ENCODE results near the gene HSPB7.

HSPB7 gene

GRCh38 chr1:15974855-15975254 is 43.0 kb downstream of the HSPB7 start:
- TF ChIP-seq CTCF (IDR thresholded peaks at IDR 0.05; ENCODE audit: borderline replicate concordance, control extremely low read depth, extremely low read depth, insufficient read depth, missing control alignments) = no peak
- in situ Hi-C loops (cut with MboI; ENCODE audit: low sequenced_read_pairs, unreplicated experiment) = loop anchor here (25.0 kb wide), 1 partner anchor 163 kb away; the partner anchor contains the start of gene UQCRHL
- peak; percentile 64 for DNase-seq (ENCODE audit: low spot score)

- no peak for DNase-seq (ENCODE audit: low spot score)
- TF ChIP-seq CTCF (IDR thresholded peaks at IDR 0.05; ENCODE audit: borderline replicate concordance, control extremely low read depth, extremely low read depth, insufficient read depth, missing control alignments) = no peak
- in situ Hi-C loops (cut with MboI; ENCODE audit: low sequenced_read_pairs, unreplicated experiment) = no loop called here
Observed at GRCh38 chr1:15973772-15974171, 44.1 kb downstream of the HSPB7 start.

- no peak for TF ChIP-seq CTCF (IDR thresholded peaks at IDR 0.05; ENCODE audit: borderline replicate concordance, control extremely low read depth, extremely low read depth, insufficient read depth, missing control alignments)
- in situ Hi-C loops (cut with MboI; ENCODE audit: low sequenced_read_pairs, unreplicated experiment) = no loop called here
- DNase-seq (ENCODE audit: low spot score) = no peak
Observed at GRCh38 chr1:15972409-15972808, 45.4 kb downstream of the HSPB7 start.

DNA sequence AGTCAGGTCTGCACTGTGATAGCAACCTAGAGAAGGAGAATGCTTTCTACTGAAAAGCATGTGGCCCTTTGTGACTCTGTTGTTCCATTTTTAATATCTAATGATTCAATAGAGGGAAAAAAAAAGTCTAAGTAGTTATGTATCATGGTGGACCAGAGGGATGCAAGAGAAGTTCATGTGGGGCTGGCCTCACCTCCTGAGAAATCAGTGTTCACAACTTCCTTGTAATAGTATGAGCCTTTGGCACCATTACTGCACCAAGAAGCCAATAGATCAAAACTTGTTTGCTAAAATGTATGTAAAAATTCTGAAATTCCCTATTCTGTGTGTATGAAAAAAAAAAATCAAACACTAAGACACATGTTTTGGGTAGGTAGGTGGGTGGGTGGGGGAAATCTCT is 46.9 kb downstream of the HSPB7 start:
- no peak for TF ChIP-seq CTCF (IDR thresholded peaks at IDR 0.05; ENCODE audit: borderline replicate concordance, control extremely low read depth, extremely low read depth, insufficient read depth, missing control alignments)
- in situ Hi-C loops (cut with MboI; ENCODE audit: low sequenced_read_pairs, unreplicated experiment) = no loop called here
- DNase-seq (ENCODE audit: low spot score) = no peak

DNA sequence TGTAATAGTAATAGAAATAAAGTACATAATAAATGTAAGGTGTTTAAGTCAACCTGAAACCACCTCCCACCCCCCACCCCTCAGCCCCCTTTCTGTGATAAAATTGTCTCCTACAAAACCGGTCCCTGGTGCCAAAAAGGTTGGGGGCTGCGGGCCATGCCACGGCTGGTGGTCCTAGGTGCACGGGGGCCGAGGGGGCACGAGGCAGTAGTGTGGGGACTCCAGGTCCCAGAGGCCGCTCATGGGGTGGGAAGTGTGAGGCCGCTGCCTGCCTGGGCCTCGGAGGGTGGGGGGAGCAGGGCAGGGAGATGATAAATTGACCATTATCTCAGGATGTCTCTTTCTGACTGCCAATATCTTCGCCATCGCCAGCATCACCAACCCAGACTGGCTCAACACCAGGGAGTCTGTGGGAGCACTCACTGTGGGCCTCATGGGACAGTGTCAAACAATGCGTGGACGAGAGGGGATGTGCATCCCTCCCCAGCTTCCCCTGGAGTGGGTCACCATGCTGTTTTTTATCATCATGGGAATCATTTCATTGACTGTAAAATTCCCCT is 48.4 kb downstream of the HSPB7 start:
- in situ Hi-C loops (cut with MboI; ENCODE audit: low sequenced_read_pairs, unreplicated experiment) = no loop called here
- TF ChIP-seq CTCF (IDR thresholded peaks at IDR 0.05; ENCODE audit: borderline replicate concordance, control extremely low read depth, extremely low read depth, insufficient read depth, missing control alignments) = no peak
- no peak for DNase-seq (ENCODE audit: low spot score)

- no peak for DNase-seq (ENCODE audit: low spot score)
- no peak for TF ChIP-seq CTCF (IDR thresholded peaks at IDR 0.05; ENCODE audit: borderline replicate concordance, control extremely low read depth, extremely low read depth, insufficient read depth, missing control alignments)
- in situ Hi-C loops (cut with MboI; ENCODE audit: low sequenced_read_pairs, unreplicated experiment) = no loop called here
Observed at GRCh38 chr1:15968172-15968571, 49.7 kb downstream of the HSPB7 start.
